Esophagus squamous epithelium (tissue), 5 donors: ENCODE data around the gene TRPM1. TPM values are rescaled to one million over a fixed set of nuclear protein-coding genes. Genes with fewer than 3 reads are reported as not detected.
A peak's percentile ranks its signal among the peaks of the same experiment; 100 is the strongest.

Experiments used
- DNase-seq: peaks from one replicate; lab custom pipeline; 2025; lab: John Stamatoyannopoulos, UW
- H3K27ac ChIP-seq, 4 donors: fragments of 200-600 bp; sonication (generic); one replicate each; pipeline ENCODE4 v1.5.1; 2016 to 2019; ENCODE audit warnings: mild to moderate bottlenecking in 1 of 4
- H3K27me3 ChIP-seq, 4 donors: fragments of 200-600 bp; sonication (generic); 1 replicate in 3 of 4; 2 replicates in 1 of 4; pipeline versions ENCODE4 v1.5.1 to v1.6.0; 2017 to 2021; ENCODE audit warnings: antibody characterized with exemption in 1 of 4
- H3K36me3 ChIP-seq, 3 donors: fragments of 200-600 bp; sonication (generic); one replicate each; pipeline ENCODE4 v1.5.1; 2016 to 2019
- H3K4me1 ChIP-seq, 3 donors: fragments of 200-600 bp; sonication (generic); one replicate each; pipeline ENCODE4 v1.5.1; 2017 to 2019
- H3K4me3 ChIP-seq, 4 donors: fragments of 200-600 bp; sonication (generic); 1 replicate in 3 of 4; 2 replicates in 1 of 4; pipeline ENCODE4 v1.5.1; 2016 to 2019; ENCODE audit warnings: mild to moderate bottlenecking in 2 of 4, moderate library complexity in 1 of 4
- H3K9me3 ChIP-seq, 3 donors: fragments of 200-600 bp; sonication (generic); one replicate each; pipeline ENCODE4 v1.5.1; 2016 to 2019
- POLR2A ChIP-seq, 4 donors: fragments of 450-650 bp; IDR thresholded peaks; one replicate each; pipeline ENCODE4 v1.6.1; 2017; ENCODE audit warnings: antibody characterized with exemption in 4 of 4, mild to moderate bottlenecking in 4 of 4, moderate library complexity in 3 of 4
- WGBS, 2 donors: methylation state at CpG; one replicate each; pipeline ENCODE4 v1.1.5; 2018; 5-methylcytosine and 5-hydroxymethylcytosine counted together
- intact Hi-C: fragments of 100-400 bp; cut with DNase I; formaldehyde crosslinking; loops from one replicate; pipeline ENCODE4 v1.15.0; 2022
- total RNA-seq, 4 donors: library from RNA; depleted of rRNA; stranded (reverse); fragments of >200 nt; gene quantifications; one replicate each; pipeline ENCODE4 v1.1.0, GENCODE V29; 2016
- TF ChIP-seq, protein P1 (sequence below), 6 experiments: fragments of 450-650 bp in 4 of 6; fragments of 200-600 bp in 2 of 6; sonication (generic) in 2 of 6; IDR thresholded peaks; one replicate each; pipeline ENCODE4 v1.5.1; 2016 to 2019; ENCODE audit warnings: antibody characterized with exemption in 6 of 6, mild to moderate bottlenecking in 4 of 6, moderate library complexity in 4 of 6
- donor health status: DM: yes; HTN: yes; CAD: no.

The TRPM1 gene
- total RNA-seq, 4 donors from 2014 or later = not detected

DNA sequence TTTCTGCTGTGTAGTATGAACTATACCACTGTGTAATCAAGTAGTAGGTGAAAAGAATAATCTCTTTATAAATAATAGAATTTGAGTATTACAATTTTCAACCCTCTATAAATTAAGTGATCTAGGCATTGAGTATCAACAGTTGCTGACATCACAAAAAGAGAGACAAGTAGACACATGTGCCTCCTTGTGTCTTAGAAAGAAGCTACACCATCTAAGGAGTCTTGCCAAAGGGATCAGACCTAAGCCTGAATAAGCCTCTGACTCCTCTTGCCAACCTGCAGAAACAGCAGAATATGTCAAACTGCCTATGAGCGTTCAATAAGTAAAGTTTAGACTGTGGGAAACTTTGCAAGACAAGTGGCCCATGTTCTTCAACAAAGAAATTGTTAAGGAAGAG is 104.3 kb downstream of the TRPM1 start:
- H3K9me3 ChIP-seq = no peaks in the 10 kb centered on the region
- H3K27me3 ChIP-seq = no peaks in the 10 kb centered on the region
- intact Hi-C loops = no loop called here
- peak overlapping the region in 2 of 4 donors; percentile 56 to 58 for H3K27ac ChIP-seq
- TF ChIP-seq, protein P1, sequence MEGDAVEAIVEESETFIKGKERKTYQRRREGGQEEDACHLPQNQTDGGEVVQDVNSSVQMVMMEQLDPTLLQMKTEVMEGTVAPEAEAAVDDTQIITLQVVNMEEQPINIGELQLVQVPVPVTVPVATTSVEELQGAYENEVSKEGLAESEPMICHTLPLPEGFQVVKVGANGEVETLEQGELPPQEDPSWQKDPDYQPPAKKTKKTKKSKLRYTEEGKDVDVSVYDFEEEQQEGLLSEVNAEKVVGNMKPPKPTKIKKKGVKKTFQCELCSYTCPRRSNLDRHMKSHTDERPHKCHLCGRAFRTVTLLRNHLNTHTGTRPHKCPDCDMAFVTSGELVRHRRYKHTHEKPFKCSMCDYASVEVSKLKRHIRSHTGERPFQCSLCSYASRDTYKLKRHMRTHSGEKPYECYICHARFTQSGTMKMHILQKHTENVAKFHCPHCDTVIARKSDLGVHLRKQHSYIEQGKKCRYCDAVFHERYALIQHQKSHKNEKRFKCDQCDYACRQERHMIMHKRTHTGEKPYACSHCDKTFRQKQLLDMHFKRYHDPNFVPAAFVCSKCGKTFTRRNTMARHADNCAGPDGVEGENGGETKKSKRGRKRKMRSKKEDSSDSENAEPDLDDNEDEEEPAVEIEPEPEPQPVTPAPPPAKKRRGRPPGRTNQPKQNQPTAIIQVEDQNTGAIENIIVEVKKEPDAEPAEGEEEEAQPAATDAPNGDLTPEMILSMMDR (IDR thresholded peaks at IDR 0.05) = peak in 2 of 6 experiments; percentile 23 to 36
- no peak for TF ChIP-seq POLR2A (IDR thresholded peaks at IDR 0.05)
- H3K36me3 ChIP-seq = no peaks in the 10 kb centered on the region
- H3K4me3 ChIP-seq = no peak overlapping the region
- WGBS, 2 donors = 33 to 55% methylated on average over 1 of the region's 1 CpG
- peaks cover 0 to 24% (median 9%) of the 10 kb centered on the region in 3 donors for H3K4me1 ChIP-seq
- DNase-seq = no peak

DNA sequence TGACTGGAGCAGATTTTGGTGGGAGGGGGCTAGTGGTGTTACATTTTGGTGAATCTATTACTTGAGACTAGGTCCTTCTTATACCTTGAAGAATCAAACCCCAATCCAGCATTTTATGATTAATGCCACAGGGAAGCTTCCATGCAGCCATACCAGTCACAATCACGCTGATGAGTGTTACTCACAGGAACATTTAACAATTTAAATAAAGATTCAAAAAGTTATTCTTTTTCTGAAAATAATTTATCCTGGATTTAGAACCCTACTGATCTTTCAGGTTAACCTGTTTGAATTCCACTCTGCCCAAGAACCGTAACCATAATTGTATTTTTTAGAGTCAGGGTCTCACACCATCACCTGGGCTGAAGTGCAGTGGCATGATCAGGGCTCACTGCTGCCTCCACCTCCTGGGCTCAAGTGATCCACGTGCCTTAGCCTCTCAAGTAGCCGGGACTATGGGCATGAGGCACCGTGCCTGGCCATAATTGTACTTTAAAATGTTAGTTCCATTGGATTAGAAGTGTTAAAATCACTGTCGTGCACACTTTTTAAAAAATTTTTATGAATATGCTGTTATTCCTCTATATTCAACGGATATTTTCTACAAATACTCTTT is 109.2 kb downstream of the TRPM1 start:
- Histone ChIP-seq H3K27ac (peak overlapping the region; percentile 96 to 99 (median 98)), H3K36me3 (peaks cover 0 to 7% (median 0%) of the 10 kb centered on the region in 3 donors), H3K27me3 (no peaks in the 10 kb centered on the region), H3K9me3 (no peaks in the 10 kb centered on the region), H3K4me3 (peak overlapping the region; percentile 76 to 99 (median 92)), H3K4me1 (peaks cover 15 to 50% (median 26%) of the 10 kb centered on the region in 3 donors)
- 67 to 68% methylated on average over 6 to 7 of the region's 7 CpGs for WGBS, 2 donors
- intact Hi-C loops = no loop called here
- no peak for TF ChIP-seq POLR2A (IDR thresholded peaks at IDR 0.05)
- TF ChIP-seq, protein P1 (IDR thresholded peaks at IDR 0.05) = no peak
- no peak for DNase-seq

DNA sequence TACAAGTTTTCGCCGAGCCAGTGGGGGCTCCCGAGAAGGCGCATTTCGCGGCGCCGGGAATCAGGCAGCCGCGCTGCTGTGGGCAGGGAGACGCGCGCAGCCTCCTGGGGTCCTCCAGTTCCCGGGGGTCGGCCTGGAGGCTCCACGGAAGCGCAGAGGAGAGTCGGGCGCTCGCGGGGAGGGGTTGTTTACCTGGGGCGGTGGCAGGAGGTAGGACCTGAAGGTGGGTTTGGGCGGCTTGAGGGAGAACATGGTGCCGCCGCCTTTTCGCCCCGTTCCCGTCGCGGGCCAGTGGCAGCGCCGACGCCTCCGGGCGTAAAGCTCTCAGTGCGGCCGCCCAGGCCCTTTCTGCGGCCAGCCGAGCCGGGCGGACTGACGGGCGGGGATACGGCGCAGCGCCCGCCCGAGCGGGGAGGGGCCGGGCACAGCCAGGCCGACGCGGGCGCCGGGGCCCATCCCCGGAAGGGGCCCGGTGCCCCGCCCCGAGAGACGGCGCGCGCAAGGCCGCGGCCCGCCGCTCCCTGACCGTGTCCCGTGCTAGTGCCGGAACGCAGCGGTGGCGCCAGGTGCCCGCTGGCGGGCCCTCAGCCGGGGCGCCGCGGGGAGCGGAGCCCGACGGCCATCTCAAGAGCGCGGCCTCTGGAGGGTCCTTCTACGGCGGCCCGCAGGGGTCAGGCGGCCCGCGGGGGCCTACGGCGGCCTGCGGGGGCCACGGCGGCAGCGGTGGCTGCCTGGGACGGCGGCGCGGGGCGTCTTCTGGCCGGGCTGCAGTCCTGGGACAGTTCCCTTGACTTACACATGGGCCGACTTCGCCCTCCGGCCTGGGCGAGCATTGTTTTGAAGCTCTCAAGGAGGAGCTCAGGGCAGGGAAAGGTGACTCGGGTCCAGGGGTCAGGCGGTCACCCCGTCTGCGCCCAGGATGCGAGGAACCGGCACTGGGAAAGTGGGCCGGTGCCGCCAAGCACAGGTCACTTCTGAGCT is 110.0 kb downstream of the TRPM1 start, which contains the start of gene MTMR10:
MTMR10 (minus strand) TSS at position 374 of the 981 bp plus-strand sequence; CDS start at position 252, 122 bp downstream.
- peak within 1 kb of the TSS; percentile 76 to 99 (median 92) for H3K4me3 ChIP-seq
- H3K27me3 ChIP-seq = no peaks in the 10 kb centered on the region
- 0% methylated on average over 4 to 6 of the region's 114 CpGs for WGBS, 2 donors
- DNase-seq = peak; percentile 36
- peaks cover 15 to 53% (median 26%) of the 10 kb centered on the region in 3 donors for H3K4me1 ChIP-seq
- no peaks in the 10 kb centered on the region for H3K9me3 ChIP-seq
- H3K36me3 ChIP-seq = peaks cover 0 to 16% (median 0%) of the 10 kb centered on the region in 3 donors
- intact Hi-C loops = no loop called here
- peak in 3 of 4 donors; percentile 68 to 93 (median 91) for TF ChIP-seq POLR2A (IDR thresholded peaks at IDR 0.05)
- TF ChIP-seq, protein P1 (IDR thresholded peaks at IDR 0.05) = peak in 4 of 6 experiments; percentile 6 to 17 (median 12)
- peak within 1 kb of the TSS; percentile 96 to 99 (median 98) for H3K27ac ChIP-seq

DNA sequence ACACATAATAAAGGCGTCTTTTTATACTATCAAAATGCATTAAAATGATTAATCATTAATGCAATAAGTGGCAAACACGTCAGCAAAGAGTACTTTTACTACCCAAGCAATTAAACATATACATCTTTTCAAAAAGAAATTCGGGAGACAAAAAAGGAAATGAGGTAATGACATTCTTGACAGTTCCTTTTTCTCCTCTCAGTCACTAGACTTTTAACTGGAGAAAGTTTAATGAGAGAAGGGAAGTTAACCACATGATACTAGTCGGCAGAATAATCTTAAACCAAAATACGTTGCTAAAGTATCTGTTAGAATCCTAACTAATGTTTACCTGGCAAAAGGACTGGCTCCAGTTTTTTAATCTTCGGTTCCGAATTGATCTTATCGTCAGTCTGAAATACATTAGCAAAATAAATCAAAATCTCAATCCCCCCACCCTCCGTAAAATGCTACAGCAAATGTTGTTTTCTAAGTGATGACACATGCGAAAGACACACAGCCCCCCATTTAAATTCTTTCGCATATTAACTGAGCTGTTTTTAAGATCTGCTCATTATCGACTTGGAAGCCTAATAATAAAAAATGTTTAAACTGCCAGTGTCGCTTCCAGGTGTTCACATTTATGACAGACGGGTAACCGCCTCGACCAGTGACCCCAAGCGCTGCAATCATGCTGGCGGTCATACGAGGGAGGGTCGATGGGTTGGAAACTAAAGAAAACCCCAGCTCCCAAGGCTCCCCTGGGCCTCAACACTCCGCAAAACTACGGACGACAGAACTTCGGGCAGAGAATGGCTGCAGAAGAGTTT is 110.9 kb downstream of the TRPM1 start:
- Histone ChIP-seq H3K36me3 (peaks cover 0 to 23% (median 0%) of the 10 kb centered on the region in 3 donors), H3K4me1 (peaks cover 18 to 62% (median 28%) of the 10 kb centered on the region in 3 donors), H3K4me3 (peak overlapping the region; percentile 76 to 99 (median 92)), H3K9me3 (no peaks in the 10 kb centered on the region), H3K27ac (peak overlapping the region; percentile 96 to 99 (median 98)), H3K27me3 (no peaks in the 10 kb centered on the region)
- no peak for DNase-seq
- WGBS, 2 donors = 2 to 3% methylated on average over 13 to 23 of the region's 24 CpGs
- TF ChIP-seq, protein P1 (IDR thresholded peaks at IDR 0.05) = no peak
- TF ChIP-seq POLR2A (IDR thresholded peaks at IDR 0.05) = no peak
- intact Hi-C loops = no loop called here
